RWPE2 (cell line): ENCODE data around the gene LRRC2.

Source experiments
- ATAC-seq: fragments of 200-7000 bp; cut with Tn5 transposase; 3 replicates; pipeline ENCODE4 v1.9.1; 2021; ENCODE audit warnings: low read depth
- DNase-seq: peaks from one replicate; pipeline ENCODE4 v3.0.0-alpha.2; 2020; ENCODE audit warnings: low spot score
- H3K27ac ChIP-seq: fragments of 450-650 bp; 2 replicates; pipeline ENCODE4 v1.5.1; 2017; ENCODE audit warnings: mild to moderate bottlenecking; ENCODE audit not compliant: poor library complexity, severe bottlenecking
- H3K27me3 ChIP-seq: fragments of 250-450 bp; sonication (Bioruptor Pico); 2 replicates; pipeline ENCODE4 v1.5.1; 2021; ENCODE audit warnings: mild to moderate bottlenecking, moderate library complexity; ENCODE audit not compliant: insufficient read depth, poor library complexity, severe bottlenecking
- H3K36me3 ChIP-seq: fragments of 250-450 bp; sonication (Bioruptor Pico); 2 replicates; pipeline ENCODE4 v1.5.1; 2020; ENCODE audit warnings: low read depth, mild to moderate bottlenecking, moderate library complexity
- H3K4me1 ChIP-seq: fragments of 250-450 bp; sonication (Bioruptor Pico); 2 replicates; pipeline ENCODE4 v1.5.1; 2021; ENCODE audit warnings: mild to moderate bottlenecking, moderate library complexity; ENCODE audit not compliant: insufficient read depth, poor library complexity, severe bottlenecking
- H3K4me3 ChIP-seq: fragments of 250-450 bp; sonication (Bioruptor Pico); 2 replicates; pipeline ENCODE4 v1.5.1; 2021; ENCODE audit warnings: mild to moderate bottlenecking, moderate library complexity; ENCODE audit not compliant: severe bottlenecking
- H3K9me3 ChIP-seq: fragments of 250-450 bp; sonication (Bioruptor Pico); 2 replicates; pipeline ENCODE4 v1.5.1; 2021; ENCODE audit warnings: mild to moderate bottlenecking, moderate library complexity; ENCODE audit not compliant: severe bottlenecking
- TF ChIP-seq, protein P1 (sequence below): fragments of 450-650 bp; IDR thresholded peaks from one replicate; pipeline ENCODE4 v1.5.1; 2017; ENCODE audit warnings: mild to moderate bottlenecking, moderate library complexity; ENCODE audit not compliant: poor library complexity, severe bottlenecking

The LRRC2 gene

GRCh38 chr3:46500656-46501635, 65.2 kb downstream of the LRRC2 start:
- no peaks in the 10 kb centered on the region for H3K9me3 ChIP-seq
- no peaks in the 10 kb centered on the region for H3K36me3 ChIP-seq
- no peaks in the 10 kb centered on the region for H3K27me3 ChIP-seq
- no peak for ATAC-seq
- no peak overlapping the region for H3K4me3 ChIP-seq
- no peak overlapping the region for H3K27ac ChIP-seq
- H3K4me1 ChIP-seq, result peaks cover 5% of the 10 kb centered on the region
- no peak for DNase-seq
- TF ChIP-seq, protein P1, sequence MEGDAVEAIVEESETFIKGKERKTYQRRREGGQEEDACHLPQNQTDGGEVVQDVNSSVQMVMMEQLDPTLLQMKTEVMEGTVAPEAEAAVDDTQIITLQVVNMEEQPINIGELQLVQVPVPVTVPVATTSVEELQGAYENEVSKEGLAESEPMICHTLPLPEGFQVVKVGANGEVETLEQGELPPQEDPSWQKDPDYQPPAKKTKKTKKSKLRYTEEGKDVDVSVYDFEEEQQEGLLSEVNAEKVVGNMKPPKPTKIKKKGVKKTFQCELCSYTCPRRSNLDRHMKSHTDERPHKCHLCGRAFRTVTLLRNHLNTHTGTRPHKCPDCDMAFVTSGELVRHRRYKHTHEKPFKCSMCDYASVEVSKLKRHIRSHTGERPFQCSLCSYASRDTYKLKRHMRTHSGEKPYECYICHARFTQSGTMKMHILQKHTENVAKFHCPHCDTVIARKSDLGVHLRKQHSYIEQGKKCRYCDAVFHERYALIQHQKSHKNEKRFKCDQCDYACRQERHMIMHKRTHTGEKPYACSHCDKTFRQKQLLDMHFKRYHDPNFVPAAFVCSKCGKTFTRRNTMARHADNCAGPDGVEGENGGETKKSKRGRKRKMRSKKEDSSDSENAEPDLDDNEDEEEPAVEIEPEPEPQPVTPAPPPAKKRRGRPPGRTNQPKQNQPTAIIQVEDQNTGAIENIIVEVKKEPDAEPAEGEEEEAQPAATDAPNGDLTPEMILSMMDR, result no peak

GRCh38 chr3:46498916-46499519, 67.1 kb downstream of the LRRC2 start:
- DNase-seq (no peak), ATAC-seq (no peak)
- no peaks in the 10 kb centered on the region for H3K27me3 ChIP-seq
- H3K27ac ChIP-seq, result no peak overlapping the region
- TF ChIP-seq, protein P1, result no peak
- peaks cover 9% of the 10 kb centered on the region for H3K4me1 ChIP-seq
- no peaks in the 10 kb centered on the region for H3K9me3 ChIP-seq
- H3K36me3 ChIP-seq, result no peaks in the 10 kb centered on the region
- no peak overlapping the region for H3K4me3 ChIP-seq

DNA sequence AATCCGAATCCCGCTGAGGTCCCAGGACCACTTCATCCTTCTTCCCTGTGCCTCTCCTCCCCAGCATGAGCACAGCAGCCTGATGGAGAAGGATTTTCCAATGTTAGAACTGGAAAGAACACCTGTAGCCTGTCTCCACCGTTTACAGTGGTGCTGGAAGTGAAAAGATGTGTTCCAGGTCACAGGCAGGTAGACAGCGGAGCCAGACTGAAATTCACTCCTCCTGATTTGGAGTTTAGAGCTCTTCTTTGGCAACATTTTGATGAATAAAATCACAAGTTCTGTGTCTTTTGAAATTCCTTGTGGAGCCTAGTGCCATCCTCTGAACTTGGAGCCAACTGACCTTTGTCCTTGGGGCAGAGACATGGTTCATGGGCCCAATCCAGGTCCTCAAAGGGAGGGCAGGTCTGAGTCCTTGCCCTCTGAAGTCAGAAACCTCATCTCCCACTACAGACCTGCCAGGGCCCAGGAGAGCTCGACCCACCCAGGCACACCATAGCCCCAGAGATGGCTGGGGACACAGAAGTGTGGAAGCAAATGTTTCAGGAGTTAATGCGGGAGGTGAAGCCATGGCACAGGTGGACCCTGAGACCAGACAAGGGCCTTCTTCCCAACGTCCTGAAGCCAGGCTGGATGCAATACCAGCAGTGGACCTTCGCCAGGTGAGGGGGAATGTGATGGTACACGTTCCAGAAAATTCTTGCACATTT, 68.4 kb downstream of the LRRC2 start, which contains the start of gene RTP3:
Gene RTP3 (plus strand): TSS at position 421 of the 710 bp plus-strand sequence. CDS start 87 bp downstream, at position 508.
- H3K27ac ChIP-seq, result no peak within 1 kb of the TSS
- no peaks in the 10 kb centered on the region for H3K9me3 ChIP-seq
- TF ChIP-seq, protein P1, result no peak
- peaks cover 9% of the 10 kb centered on the region for H3K4me1 ChIP-seq
- H3K4me3 ChIP-seq, result no peak within 1 kb of the TSS
- H3K36me3 ChIP-seq, result no peaks in the 10 kb centered on the region
- DNase-seq (no peak), ATAC-seq (no peak)
- H3K27me3 ChIP-seq, result no peaks in the 10 kb centered on the region

DNA sequence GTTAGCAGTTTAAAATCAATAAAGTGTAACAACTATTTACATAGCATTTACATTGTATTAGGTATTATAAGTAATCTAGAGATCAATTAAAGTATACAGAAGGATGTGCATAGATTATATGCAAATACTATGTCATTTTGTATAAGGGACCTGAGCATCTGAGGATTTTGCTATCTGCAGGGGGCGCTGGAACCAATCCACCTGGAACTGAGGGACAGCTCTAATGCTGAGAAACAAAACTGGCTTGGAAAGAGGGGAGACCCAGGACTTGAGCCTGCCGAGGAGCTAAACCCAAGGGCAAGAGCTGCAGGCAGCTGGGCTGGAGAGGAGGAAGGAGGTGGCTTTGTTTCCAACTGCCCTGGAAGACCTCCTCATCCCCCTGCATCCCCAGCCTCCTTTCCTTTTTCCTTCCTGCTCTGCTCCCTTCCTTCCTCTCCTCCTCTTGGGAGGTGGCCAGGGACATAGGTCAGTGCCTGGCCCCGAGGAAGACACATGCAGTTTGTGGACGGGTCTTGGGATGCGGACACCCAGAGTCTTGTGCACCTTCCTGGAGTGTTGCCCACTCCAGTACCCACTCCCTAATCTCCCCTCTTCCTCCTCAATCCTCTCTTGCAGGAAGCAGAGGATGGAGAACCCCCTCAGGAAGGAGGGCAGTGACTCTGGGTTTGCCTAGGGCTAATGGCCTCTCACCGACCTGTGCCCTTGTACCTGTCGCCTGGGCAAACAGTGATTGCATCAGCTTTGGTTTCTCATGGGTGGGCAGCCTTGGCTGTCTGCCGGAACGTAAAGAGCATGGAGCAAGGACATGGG, 69.2 kb downstream of the LRRC2 start:
- H3K4me1 ChIP-seq, result peaks cover 9% of the 10 kb centered on the region

More for the DNA sequence above, 69.2 kb downstream of the LRRC2 start:
- TF ChIP-seq, protein P1, result no peak
- DNase-seq, result no peak
- Histone ChIP-seq H3K9me3 (no peaks in the 10 kb centered on the region), H3K27me3 (no peaks in the 10 kb centered on the region), H3K4me3 (no peak overlapping the region), H3K27ac (no peak overlapping the region), H3K36me3 (no peaks in the 10 kb centered on the region)
- ATAC-seq, result no peak
